Kidney capillary endothelial cell (primary cell): Measurements from ENCODE around the gene YPEL2.
"Not testable (repeated sequence)": the region's sequence is repeated elsewhere in the genome, so short reads cannot be mapped to it uniquely, and the experiment has no call there.

Experiments
- DNase-seq: peaks from one replicate; pipeline ENCODE4 v3.0.0-alpha.2; 2018; ENCODE audit warnings: low spot score

YPEL2 gene

DNA sequence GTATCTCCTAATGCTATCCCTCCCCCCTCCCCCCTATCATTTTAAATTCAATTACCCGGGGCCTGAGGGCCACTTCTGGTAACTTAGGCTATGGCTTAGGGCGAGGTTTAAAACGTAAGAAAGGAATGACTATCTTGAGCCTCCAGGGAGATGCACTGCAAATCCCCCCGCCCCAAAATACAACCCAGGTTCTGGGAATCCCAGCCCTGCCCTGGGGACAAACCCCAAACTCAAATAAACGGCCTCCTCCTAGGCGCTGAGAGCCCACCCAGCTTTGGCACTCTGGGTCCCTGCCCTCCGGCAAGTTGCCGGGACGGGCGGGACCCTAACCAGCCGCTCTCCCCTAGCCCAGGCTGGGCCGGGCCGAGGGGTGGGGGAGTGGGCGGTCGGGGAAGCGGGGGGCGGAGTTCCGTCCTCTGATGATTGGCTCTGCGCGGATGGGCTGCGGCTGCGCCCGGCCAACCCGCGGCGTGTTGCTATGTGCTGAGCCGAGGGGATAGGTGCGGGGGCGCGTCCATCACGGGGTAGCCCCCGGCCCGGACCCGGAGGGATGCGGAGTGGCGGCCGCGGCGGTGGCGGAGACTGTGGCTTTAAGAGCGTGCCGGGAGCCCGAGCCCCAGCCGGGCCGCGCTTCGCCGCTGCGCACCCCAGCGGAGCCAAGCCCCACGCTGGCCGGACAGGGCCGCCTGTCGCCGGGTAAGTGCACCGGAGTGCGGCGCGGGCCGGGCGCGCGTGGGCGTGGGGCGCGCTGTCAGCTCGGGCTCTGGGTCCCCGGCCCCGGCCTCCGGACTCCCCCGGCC, at the start of gene YPEL2:
YPEL2 (plus strand) TSS at position 527 of the 800 bp plus-strand sequence. CDS start 21,755 bp downstream, outside the sequence.
- peak; percentile 93 for DNase-seq

- no peak for DNase-seq
These were observed 47.1 kb upstream of the YPEL2 start for GRCh38 chr17:59284317-59284716.

- peak; percentile 95 for DNase-seq
These were observed 44.0 kb upstream of the YPEL2 start for GRCh38 chr17:59287452-59287851.

DNA sequence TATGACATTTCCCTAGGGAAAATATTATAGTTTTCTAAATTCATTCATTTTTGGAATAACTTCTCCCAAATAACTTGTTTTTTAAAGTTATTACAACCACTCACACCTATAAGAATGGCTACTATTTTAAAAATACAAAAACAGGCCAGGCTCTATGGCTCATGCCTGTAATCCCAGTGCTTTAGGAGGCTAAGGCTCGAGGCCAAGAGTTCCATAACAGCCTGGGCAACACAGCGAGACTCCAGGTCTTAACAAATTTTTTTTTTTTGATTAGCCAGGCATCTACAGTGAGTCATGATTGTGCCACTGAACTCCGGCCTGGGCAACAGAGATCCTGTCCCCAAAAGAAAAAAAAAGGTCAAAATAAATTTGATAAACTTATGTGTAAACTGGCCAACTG, 43.6 kb upstream of the YPEL2 start:
- DNase-seq, result peak; percentile 61

DNA sequence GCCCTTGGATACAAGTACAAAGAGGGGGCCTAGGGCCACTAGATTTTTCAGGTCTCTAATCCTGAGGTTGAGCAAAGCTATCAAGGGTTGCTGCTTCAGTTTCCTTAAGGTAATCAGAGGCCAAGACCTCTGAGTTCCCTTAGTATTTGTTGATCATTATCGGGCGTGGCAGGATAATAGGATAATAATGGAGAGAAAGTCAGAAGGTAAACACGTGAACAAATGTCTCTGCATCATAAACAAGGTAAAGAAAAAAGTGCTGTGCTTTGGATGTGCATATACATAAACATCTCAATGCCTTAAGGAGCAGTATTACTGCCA, 41.5 kb upstream of the YPEL2 start:
- DNase-seq, result no peak

- not testable (repeated sequence) for DNase-seq
These were observed 41.0 kb upstream of the YPEL2 start for GRCh38 chr17:59290302-59290998.

DNA sequence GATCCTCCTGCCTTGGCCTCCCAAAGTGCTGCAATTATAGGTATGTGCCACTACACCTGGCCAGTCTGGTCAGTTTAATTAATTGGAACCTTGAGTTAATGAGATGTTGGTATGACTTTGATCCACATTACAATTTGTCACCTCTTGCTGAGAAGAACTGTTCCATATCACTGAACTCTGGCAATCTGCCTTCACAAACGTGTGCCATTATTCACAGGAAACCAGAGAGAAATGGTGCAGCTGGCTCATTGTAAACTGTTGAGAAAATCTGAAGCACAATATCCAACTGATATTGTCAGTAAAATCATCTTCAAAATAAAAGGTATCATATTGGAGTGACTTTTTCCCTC, 39.3 kb upstream of the YPEL2 start:
- DNase-seq, result no peak

DNA sequence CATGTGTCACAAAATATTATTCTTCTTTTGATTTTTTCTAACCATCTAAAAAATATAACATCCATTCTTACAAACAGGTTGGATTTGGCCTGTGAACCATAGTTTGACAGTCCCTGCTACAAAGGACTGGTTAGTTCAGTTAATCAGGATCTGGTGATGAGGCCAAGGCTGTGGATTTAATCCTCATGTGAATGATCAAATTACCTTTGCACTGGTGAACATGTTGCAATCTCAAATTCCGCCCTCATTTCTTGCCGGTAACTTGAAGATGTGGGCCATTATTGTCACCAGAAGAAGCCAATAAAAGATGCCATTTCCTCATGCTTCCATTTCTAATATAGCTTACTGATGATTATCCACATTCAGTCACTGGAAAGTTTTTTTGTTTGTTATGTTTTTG, 35.3 kb upstream of the YPEL2 start:
- no peak for DNase-seq

DNA sequence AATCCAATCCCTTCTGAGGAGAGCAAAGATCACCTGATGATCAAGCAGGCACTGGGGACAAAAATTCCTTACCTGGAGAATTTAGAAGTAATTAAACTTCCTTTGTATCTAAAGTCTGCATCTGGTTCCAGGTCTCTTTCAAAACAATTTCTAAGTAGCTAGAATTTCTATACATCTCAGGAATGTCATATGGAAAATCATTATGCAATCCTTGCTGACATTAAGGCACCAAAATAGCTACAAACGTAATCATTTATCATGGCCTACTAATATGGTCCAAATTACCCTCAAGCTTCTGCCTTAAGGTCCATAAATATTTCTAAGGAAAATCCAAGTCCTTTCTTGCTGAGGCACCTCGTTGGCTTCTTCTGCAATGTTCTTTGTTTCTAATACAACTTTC, 32.9 kb upstream of the YPEL2 start:
- no peak for DNase-seq

GRCh38 chr17:59299400-59300092, 31.9 kb upstream of the YPEL2 start:
- no peak for DNase-seq

DNA sequence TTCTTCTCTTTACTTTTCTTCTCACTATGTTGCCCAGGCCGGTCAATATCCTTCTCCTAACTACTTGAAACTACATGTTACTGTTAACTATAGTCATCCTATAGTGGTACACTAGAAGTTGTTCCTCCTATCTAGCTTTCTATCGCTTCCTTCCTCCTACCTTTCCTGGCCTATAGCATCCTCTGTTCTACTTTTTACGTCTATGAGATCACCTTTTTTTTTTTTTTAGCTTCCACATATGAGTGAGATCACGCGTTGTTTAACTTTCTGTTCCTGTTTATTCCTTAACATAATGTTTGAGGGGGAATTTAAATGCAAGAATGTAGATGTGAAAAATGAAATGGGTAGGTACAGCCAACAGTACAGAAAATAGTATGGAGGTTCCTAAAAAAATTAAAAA, 30.5 kb upstream of the YPEL2 start:
- DNase-seq, result no peak

GRCh38 chr17:59304811-59305210, 26.6 kb upstream of the YPEL2 start:
- DNase-seq, result no peak

GRCh38 chr17:59310263-59310920, 21.1 kb upstream of the YPEL2 start:
- DNase-seq, result no peak

- DNase-seq, result peak; percentile 83
These were observed 20.4 kb upstream of the YPEL2 start for GRCh38 chr17:59311051-59311468.

GRCh38 chr17:59311521-59311920, 19.9 kb upstream of the YPEL2 start:
- not testable (repeated sequence) for DNase-seq

GRCh38 chr17:59315866-59316265, 15.6 kb upstream of the YPEL2 start:
- no peak for DNase-seq

DNA sequence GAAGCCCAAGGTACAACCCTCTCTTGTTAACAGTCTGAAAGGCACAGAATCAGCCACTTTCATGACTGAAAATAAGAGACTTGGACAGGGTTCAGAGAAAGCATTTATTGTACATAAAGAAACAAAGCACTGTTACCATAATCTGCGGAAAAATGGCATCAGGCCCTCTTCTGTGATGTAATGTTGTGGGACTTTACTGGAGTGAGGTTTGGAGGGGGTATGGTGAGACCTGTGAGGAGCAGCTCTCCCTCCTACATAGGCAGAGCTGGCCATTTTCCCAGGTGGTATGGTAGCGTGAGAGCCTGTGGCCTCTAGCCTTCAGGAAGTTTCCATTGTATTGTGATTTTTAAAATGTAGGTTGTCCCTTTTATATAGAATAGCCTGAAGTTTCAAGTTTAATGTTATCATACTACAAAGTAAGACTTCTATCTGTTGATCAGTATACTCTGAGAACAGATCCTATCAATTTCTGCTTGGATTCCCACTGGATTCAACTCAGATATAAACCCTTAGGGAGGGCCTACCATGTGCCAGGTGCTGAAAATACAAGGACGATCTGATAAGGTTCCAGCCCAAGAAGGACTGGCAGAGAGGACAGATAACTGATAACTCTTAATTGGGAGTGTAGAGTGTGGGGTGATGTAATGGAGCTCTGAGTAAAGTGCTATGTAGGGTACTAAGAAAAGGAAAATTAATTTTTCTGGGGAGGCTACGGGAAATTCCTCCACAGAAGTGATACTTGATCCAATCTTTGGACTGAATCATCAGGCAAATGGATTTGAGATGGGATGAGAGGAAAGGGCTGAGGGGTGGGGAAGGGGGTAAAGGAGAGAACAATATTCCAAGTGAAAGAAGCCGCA, 4.1 kb upstream of the YPEL2 start:
- DNase-seq, result no peak

DNA sequence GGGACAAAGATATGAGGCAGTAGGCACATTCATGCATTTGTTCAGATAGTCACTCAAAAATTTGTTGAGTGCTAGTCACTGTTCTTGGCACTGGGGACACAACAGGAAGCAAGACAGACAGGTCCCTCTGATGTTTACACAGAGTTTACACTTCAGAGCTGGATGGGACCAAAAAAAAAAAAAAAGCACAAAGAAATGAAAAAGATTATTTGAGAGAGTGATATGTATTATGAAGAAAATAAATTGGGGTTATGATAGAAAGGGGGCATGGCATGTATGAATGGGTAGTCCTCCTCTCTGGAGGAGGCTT, 3.5 kb upstream of the YPEL2 start:
- peak; percentile 60 for DNase-seq

DNA sequence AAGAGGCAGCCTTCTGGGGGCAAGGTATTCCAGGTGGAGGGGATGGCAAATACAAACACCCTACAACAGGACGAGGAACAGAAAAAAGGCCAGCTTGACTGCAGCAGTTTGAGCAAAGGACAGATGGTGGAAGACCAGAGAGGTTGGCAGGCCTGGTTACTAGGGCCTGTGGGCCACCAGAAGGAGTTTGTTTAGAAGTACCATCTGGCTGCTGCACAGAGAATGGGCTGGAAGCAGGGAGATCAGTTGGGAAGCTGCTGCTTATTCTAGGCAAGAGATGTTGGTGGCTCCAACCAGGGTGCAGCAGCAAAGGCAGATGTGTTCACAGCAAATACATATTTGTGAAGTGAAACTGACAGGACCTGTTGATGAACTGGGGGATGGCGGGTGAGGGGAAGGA, 2.9 kb upstream of the YPEL2 start:
- no peak for DNase-seq

GRCh38 chr17:59329176-59330052, 2.0 kb upstream of the YPEL2 start:
- DNase-seq, result peak; percentile 88
